GM18520 (cell line): ENCODE measurements around the gene CDC42BPB.

Experiments used
- ATAC-seq: cut with Tn5 transposase; IDR thresholded peaks from one replicate; pipeline ENCODE4 v1.9.1; 2021; ENCODE audit not compliant: unreplicated experiment

The CDC42BPB gene

DNA sequence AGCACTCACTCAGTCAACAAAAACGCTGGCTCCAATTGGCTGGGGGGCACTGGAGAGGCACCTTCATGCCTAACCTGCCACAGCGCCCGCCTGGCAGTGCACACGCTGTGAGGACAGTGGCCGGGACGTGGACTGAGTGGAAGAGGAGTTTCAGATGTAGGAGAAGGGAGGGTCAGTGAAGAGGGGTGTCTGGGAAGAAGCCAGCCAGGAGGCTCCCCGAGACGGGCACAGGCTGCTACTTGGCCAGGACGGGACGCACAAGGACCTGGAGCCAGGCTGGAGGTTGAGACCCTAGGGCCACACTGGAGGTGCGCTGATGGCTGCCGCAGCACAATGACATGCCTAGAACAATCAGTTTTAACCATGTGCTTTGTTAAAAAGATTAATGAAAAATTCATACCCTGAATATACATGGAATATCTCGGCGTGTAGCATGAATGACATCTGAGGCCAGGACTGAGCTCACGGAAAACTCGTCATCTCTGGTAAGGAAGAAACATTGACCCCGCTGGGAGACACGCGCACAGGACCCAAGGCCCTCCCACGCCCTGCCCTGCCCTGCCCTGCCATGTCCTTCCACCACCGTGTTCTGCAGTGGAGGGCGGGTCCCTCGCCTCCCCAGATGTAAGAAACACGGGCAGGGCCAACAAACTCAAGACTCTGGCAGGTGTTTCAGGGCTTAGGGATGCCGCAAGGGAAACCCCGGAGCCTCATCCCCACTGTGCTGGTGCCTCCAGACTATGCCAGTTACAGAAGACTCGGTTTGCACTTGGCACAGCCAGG, 109.8 kb downstream of the CDC42BPB start:
- ATAC-seq, result no peak

DNA sequence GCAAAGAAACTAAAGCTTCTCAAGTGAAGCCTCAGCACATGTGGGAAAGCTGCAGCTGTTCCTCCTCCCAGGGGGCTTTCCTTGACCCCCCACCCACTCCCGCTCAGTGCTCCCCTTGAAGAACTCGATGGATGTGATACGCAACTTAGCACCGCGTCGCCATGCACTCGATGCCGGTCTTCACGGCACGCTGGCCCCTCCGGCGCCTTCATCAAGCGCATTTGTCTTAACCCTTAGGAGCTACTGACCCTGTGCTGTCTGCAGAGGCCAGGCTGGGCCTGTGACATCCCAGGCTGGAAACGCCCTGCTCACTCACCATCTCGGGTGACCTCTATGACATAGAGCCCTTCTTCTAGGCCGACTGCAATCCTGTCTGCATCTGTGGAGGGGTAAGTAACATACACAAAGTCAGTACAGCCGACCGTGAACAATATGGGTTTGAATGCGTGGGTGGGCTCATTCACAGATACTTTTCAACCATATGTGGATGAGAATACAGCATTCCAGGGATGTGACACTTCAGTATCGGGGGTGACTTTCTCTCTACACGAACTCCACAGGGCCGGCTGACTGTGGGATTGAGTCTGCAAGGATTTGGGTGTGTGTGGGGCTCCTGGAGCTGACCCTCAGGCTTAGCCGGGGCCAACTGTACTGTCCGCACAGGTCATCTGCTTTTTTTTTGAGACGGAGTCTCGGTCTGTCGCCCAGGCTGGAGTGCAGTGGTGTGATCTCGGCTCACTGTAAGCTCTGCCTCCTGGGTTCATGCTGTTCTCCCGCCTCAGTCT, 111.8 kb downstream of the CDC42BPB start:
- ATAC-seq, result no peak

DNA sequence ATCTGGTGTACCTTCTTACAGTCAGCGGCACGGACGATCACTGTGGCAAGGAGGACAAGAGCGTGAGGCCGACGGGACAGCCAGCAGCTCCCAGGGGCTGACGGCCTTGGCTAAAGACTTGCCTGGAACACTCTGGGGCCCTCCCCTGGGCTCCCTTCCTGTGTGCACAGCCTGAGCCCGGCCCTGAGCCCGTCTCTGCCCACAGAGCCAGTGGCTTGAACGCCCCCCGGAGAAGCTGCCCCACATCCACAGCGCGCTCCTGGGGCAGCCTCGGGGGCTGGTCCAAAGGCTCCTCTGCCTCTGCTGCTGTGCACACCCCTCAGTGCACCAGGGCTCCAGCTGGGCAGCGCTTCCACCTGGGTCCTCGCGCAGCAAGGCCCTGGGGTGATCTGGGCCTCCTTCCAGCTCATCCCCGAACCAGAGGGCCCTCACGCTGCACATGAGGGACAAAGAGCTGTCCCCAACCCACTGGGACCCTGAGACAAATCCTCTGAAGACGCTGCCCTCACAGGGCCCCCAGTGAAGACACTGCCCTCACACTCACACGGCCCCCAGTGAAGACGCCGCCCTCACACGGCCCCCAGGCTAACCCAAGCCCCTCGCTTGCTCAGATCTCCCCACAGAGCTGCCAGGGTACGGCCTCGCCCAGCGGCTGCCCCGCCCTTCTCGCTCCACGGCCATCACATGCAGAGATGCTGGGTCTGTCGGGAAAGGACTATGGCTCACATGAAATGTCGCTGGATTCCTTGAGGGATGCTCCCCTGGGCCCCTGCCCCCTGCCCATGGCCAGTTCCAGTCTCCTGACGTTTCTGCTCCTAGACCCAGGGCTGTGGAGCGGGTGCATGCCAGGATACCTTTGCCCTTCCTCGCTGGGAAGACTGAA, 112.7 kb downstream of the CDC42BPB start:
- no peak for ATAC-seq

DNA sequence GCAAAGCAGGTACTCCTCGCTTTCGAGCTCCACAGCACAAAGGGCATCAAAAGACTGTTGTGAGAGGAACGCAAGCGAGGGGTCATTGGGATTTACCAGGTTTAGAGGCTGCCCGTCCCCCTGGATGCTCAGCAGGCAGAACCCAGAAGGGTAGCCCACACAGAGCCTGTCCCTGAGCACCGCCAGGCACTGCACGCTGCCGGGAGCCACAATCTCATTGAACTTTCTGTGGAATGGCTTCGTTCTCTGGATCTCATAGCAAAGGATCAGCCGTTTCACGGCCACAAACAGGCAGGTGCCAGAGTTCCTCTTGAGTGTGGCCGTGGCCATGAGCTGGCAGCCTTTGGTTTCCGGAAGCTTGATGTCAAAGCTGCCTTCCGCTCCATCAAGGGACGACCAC, 113.4 kb downstream of the CDC42BPB start:
- no peak for ATAC-seq

GRCh38 chr14:102943454-102943853, 113.9 kb downstream of the CDC42BPB start:
- ATAC-seq, result no peak

DNA sequence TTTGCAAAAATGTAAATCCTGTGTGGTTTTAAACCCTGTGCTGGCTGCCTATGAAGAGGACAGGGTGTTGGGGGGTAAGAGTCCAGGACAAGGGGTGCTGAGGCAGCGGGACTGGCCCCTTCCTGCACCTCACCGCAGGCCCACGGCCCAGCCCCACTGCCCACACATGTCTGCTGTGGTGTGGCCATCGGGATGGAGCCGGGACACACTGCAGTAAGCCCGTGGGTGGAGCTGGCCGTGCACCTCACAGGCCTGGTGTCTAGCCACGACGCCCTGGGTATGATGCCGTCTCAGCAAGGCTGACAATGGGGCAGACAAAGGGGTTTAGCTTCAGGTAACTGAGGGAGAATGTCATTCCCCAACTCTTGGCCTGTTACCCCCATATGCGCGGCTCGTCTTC, 115.3 kb downstream of the CDC42BPB start:
- no peak for ATAC-seq

GRCh38 chr14:102941419-102942011, 115.8 kb downstream of the CDC42BPB start:
- no peak for ATAC-seq

DNA sequence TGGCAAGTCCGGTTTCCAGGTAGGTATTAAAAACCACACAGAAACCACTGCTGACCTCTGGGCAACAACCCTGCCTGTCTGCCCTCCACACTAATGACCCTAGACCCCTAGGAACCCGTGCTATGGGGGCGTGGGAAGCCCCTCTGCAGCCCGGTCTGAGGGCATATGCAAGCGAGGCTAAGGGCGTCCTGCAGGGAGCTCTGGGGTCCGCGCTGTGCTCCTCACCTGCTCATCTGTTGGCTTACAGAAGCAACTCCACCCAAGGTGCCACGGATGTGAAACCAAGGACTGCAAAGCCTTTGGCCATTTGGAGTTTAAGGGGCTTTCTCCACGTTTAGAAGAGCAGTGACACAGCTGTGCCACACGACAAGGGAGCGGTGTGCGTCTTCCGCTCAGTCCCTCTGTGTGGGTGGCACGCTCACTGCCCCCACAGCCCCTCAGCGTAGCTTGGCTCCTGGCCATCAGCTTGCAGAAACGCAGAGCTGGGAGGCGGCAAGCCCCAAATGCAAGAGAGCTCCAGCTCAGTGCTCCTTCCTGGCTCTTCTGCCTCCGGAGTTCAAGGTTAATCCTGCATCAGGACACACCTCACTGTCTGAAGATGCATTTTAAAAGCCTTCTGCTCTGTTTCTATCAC, 116.5 kb downstream of the CDC42BPB start:
- ATAC-seq, result no peak

DNA sequence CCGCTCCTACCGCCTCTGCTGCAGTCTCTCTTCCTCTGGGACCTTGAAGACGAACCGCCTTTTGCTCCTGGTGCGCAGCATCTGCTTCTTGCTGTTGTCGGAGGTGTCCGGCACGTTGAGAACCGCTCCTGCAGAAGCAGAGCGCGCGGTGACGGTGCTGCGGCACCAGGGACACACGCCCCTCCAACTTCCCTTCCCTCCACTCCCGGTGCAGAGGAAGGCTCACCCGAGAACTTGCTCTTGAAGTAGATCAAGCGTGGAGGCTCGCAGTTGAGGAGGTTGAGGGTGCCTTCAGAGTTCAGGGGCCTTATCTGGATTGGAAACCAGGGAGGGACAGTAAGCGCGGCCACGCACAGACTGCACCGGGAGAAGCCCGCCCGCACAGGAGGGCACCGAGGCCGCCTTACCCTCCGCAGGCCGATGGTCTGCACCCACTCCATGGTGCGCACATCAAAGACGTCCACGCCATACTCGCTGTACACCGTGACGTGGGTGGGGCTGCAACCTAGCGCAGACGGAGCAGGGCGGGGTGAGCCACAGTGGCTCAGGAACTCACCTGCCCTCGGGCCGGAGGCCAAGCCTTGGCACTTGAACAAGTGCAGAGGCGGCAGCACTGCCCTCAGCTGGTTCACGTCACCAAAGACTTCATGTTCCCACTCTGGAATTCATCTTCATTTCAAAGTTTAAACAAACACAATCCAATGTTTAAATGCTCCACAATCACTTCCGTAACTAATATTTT, 117.4 kb downstream of the CDC42BPB start:
- no peak for ATAC-seq

DNA sequence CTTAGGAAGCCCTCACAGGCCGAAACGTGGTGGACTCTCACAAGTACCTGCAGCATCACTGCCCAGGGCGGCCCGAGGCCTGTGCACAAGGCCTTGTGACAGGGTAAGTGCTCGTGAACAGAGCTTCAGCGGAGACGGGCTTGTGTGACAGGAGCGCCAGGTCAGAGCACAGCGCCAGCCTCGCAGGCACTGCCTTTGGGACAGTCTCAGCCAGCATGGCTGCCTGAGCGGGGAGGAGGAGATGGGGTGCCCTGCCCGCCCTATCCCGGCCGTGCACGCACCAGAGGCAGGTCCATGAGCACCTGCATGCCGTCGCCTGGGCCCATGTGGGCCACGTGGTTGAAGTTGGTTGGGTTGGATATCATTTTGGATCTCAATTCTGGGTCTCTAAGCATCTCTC, 118.0 kb downstream of the CDC42BPB start:
- ATAC-seq, result no peak

- ATAC-seq, result no peak
Observed at GRCh38 chr14:102938191-102938590, 119.2 kb downstream of the CDC42BPB start.

GRCh38 chr14:102937331-102938175, 119.8 kb downstream of the CDC42BPB start:
- no peak for ATAC-seq

GRCh38 chr14:102935756-102936155, 121.6 kb downstream of the CDC42BPB start:
- no peak for ATAC-seq

DNA sequence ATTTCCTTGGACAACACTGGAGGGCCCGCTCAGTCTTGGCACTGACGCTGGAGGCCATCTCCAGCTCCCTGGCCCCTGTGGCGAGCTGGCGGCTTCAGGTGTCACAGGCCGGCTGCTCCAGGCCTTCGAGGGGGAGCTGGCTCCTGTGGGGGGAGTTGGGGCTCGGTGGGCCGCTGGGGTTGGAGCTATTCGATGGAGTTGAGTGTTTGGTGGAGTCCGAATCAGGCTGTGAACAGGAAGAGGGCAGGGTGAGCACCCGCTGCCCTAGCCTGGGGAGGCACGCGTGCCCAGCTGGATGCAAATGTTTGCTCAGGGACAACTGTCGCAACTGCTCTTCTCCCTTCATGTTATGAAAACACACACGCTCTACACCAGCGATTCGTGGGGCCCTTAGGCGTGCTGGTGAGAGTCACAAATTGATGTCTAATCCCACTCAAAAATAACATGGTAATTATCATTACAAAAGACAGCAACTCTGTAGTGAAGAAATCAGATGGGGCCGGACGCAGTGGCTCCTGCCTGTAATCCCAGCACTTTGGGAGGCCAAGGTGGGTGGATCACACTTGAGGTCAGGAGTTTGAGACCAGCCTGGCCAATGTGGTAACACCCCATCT, 123.6 kb downstream of the CDC42BPB start:
- no peak for ATAC-seq

- no peak for ATAC-seq
Observed at GRCh38 chr14:102932484-102933248, 124.7 kb downstream of the CDC42BPB start.

DNA sequence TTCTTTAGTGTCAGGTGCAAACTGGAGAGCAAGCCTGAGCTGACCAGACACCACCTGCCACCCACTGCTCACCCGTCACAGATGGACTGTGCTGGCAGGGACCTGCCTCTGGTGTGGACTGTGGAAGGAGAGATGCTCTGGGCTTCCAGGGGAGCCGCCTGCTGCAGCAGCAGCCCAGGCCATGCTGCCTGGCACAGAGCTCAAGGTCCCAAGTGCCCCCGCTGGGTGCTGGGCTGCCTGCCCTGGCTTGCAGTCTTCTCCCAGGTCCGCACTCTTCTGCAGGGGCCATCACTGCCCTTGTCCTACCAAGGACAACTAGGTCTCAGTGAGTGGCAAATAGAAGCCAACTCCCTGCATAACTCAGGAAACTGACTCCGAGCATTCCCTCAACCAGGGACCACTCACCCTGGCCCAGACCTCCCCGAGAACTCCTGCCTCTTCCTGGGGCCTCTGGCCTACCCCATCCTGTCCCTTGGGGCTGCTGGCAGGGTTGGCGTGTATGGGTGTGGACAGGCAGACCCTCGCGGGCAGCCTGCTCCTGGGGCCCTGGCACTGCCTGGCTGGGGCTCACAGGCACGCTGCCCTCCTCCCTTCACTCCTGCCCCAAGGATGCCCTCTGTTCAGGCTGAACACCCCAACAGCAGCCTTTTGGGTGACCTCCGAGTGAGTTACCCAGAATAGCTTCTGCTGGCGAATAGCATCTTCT, 125.6 kb downstream of the CDC42BPB start:
- ATAC-seq, result no peak
